Natural killer cell (primary cell): ENCODE results near the gene AP3S2. TPM values are rescaled to one million over a fixed set of nuclear protein-coding genes. Genes with fewer than 3 reads are reported as not detected.
"Not testable (repeated sequence)": the region's sequence is repeated elsewhere in the genome, so short reads cannot be mapped to it uniquely, and the experiment has no call there.

ENCODE experiments used
- ATAC-seq, 3 donors: fragments of 150-1000 bp in 2 of 3; fragments of 200-7000 bp in 1 of 3; cut with Tn5 transposase; 1 replicate in 1 of 3; 2 replicates in 2 of 3; pipeline ENCODE4 v1.10.0; 2021; ENCODE audit warnings: mild to moderate bottlenecking in 2 of 3, moderate library complexity in 2 of 3
- DNase-seq, 2 donors: peaks; one replicate each; pipeline versions ENCODE4 v3.0.0 to v3.0.0-alpha.2; 2013 to 2021; ENCODE audit warnings: mixed read lengths in 1 of 2
- H3K27ac ChIP-seq: one replicate; pipeline ENCODE4 v1.5.1; 2013; ENCODE audit warnings: mild to moderate bottlenecking, low read length
- H3K27me3 ChIP-seq: one replicate; pipeline ENCODE4 v1.6.1; 2013; ENCODE audit warnings: low read length; ENCODE audit not compliant: control insufficient read depth, insufficient read depth
- H3K36me3 ChIP-seq: one replicate; pipeline ENCODE4 v1.6.1; 2013; ENCODE audit warnings: low read length; ENCODE audit not compliant: control insufficient read depth, insufficient read depth
- H3K4me1 ChIP-seq: one replicate; pipeline ENCODE4 v1.6.1; 2013; ENCODE audit warnings: low read length; ENCODE audit not compliant: control insufficient read depth, insufficient read depth
- H3K4me3 ChIP-seq: one replicate; pipeline ENCODE4 v1.5.1; 2013; ENCODE audit warnings: low read length
- H3K9me3 ChIP-seq: one replicate; pipeline ENCODE4 v1.6.1; 2013; ENCODE audit warnings: low read length; ENCODE audit not compliant: control insufficient read depth, insufficient read depth
- H3K27ac Mint-ChIP-seq, 2 donors: one replicate each; pipeline ENCODE4 v1.8.0; 2022; ENCODE audit warnings: mild to moderate bottlenecking in 2 of 2, mixed read lengths in 2 of 2, moderate library complexity in 1 of 2
- H3K27me3 Mint-ChIP-seq, 2 donors: one replicate each; pipeline ENCODE4 v1.8.0; 2022; ENCODE audit warnings: low read depth in 2 of 2, mixed read lengths in 2 of 2
- H3K36me3 Mint-ChIP-seq: one replicate; pipeline ENCODE4 v1.8.0; 2022; ENCODE audit warnings: mixed read lengths
- H3K4me1 Mint-ChIP-seq, 2 donors: one replicate each; pipeline ENCODE4 v1.8.0; 2022; ENCODE audit warnings: mixed read lengths in 2 of 2
- H3K4me3 Mint-ChIP-seq: one replicate; pipeline ENCODE4 v1.8.0; 2022; ENCODE audit warnings: mild to moderate bottlenecking, moderate library complexity, mixed read lengths
- H3K9me3 Mint-ChIP-seq, 2 donors: one replicate each; pipeline ENCODE4 v1.8.0; 2022; ENCODE audit warnings: mixed read lengths in 2 of 2
- WGBS: methylation state at CpG from one replicate; pipeline ENCODE4 v1.1.7; 2013; ENCODE audit warnings: missing lambda C conversion rate; ENCODE audit not compliant: insufficient coverage; 5-methylcytosine and 5-hydroxymethylcytosine counted together
- intact Hi-C: fragments of 100-400 bp; cut with micrococcal nuclease; formaldehyde crosslinking; loops from one replicate; pipeline ENCODE4 v1.14.2; 2022
- total RNA-seq, 4 donors: library from RNA; stranded (reverse); fragments of 120-200 nt in 1 of 4; gene quantifications; one replicate each; pipeline versions ENCODE4 v1.2.3 to v1.2.4, GENCODE V29; 2013 to 2022
- TF ChIP-seq, protein P1 (sequence below): fragments of 200-600 bp; IDR thresholded peaks from one replicate; pipeline ENCODE4 v1.8.0; 2022; ENCODE audit warnings: antibody characterized with exemption

The AP3S2 gene
- 10 to 100 TPM; 28.4 to 38.2 (median 36.8) TPM for total RNA-seq
- total RNA-seq (2013), result 40.1 TPM

GRCh38 chr15:89893696-89894447 is at the start of gene AP3S2:
Gene AP3S2 (minus strand): TSS chr15:89893994. CDS start chr15:89893949, 45 bp downstream.
- Mint-ChIP-seq H3K4me3 (peak within 1 kb of the TSS; percentile 99), H3K36me3 (no peaks in the 10 kb centered on the region), H3K27ac (peak within 1 kb of the TSS; percentile 94 to 98), H3K27me3 (no peaks in the 10 kb centered on the region), H3K4me1 (peaks cover 34 to 35% of the 10 kb centered on the region in 2 donors), H3K9me3 (no peaks in the 10 kb centered on the region)
- intact Hi-C loops, result loop anchor here (1.0 to 2.0 kb wide), 2 partner anchors 42 to 177 kb away; no protein-coding TSS in a partner anchor
- no peaks in the 10 kb centered on the region for H3K27me3 ChIP-seq
- WGBS, result under 1% methylated on average over 62 of the region's 62 CpGs
- DNase-seq (peak; percentile 86 to 94), ATAC-seq (peak; percentile 95 to 98 (median 97))
- H3K9me3 ChIP-seq, result no peaks in the 10 kb centered on the region
- peak within 1 kb of the TSS; percentile 86 for H3K27ac ChIP-seq
- TF ChIP-seq, protein P1, sequence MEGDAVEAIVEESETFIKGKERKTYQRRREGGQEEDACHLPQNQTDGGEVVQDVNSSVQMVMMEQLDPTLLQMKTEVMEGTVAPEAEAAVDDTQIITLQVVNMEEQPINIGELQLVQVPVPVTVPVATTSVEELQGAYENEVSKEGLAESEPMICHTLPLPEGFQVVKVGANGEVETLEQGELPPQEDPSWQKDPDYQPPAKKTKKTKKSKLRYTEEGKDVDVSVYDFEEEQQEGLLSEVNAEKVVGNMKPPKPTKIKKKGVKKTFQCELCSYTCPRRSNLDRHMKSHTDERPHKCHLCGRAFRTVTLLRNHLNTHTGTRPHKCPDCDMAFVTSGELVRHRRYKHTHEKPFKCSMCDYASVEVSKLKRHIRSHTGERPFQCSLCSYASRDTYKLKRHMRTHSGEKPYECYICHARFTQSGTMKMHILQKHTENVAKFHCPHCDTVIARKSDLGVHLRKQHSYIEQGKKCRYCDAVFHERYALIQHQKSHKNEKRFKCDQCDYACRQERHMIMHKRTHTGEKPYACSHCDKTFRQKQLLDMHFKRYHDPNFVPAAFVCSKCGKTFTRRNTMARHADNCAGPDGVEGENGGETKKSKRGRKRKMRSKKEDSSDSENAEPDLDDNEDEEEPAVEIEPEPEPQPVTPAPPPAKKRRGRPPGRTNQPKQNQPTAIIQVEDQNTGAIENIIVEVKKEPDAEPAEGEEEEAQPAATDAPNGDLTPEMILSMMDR, result no peak
- H3K4me3 ChIP-seq, result peak within 1 kb of the TSS; percentile 84
- peaks cover 15% of the 10 kb centered on the region for H3K4me1 ChIP-seq
- H3K36me3 ChIP-seq, result peaks cover 1% of the 10 kb centered on the region

DNA sequence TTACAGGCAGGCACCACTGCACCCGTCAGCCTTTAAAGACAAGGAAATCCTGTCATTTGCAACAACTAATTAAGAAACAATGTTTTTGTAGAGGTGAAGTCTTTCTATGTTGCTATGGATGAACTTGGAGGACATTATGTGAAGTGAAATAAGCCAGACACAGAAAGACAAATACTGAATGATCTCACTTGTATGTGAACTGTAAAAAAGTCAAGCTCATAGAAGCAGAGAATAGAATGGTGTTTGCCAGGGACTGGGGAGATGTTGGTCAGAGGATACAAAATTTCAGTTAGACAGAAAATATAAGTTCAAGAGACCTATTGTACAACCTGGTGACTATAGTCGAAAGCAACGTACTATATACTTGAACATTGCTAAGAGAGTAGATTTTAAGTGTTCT is 46.1 kb upstream of the AP3S2 start:
- peak overlapping the region in 1 of 2 donors; percentile 25 for H3K27ac Mint-ChIP-seq
- 100% methylated on average over 2 of the region's 3 CpGs for WGBS
- no peak overlapping the region for H3K27ac ChIP-seq
- intact Hi-C loops, result no loop called here
- ATAC-seq (no peak), DNase-seq (no peak)
- peaks cover 31% of the 10 kb centered on the region in 2 donors for H3K4me1 Mint-ChIP-seq
- no peaks in the 10 kb centered on the region for H3K27me3 Mint-ChIP-seq
- H3K36me3 ChIP-seq, result no peaks in the 10 kb centered on the region
- TF ChIP-seq, protein P1, result no peak
- no peak overlapping the region for H3K4me3 ChIP-seq
- H3K9me3 Mint-ChIP-seq, result no peaks in the 10 kb centered on the region
- H3K36me3 Mint-ChIP-seq, result no peaks in the 10 kb centered on the region
- no peak overlapping the region for H3K4me3 Mint-ChIP-seq
- no peaks in the 10 kb centered on the region for H3K27me3 ChIP-seq
- peaks cover 25% of the 10 kb centered on the region for H3K4me1 ChIP-seq
- no peaks in the 10 kb centered on the region for H3K9me3 ChIP-seq

DNA sequence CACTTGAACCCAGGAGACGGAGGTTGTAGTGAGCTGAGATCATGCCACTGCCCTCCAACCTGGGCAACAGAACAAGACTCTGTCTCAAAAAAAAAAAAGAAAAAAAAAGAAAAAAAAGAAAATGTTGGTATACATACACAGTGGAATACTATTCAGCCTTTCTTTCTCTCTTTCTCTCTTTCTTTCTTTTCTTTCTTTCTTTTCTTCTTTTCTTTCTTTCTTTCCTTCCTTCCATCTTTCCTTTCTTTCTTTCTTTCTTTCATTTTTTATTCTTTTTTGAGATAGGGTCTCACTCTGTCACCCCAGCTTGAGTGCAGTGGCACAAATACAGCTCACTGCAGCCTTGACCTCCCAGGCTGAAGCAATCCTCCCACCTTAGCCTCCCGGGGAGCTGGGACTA is 45.6 kb upstream of the AP3S2 start:
- H3K27me3 ChIP-seq, H3K4me3 Mint-ChIP-seq, H3K9me3 Mint-ChIP-seq, H3K9me3 ChIP-seq, DNase-seq, intact Hi-C loops, H3K36me3 ChIP-seq, ATAC-seq, H3K4me3 ChIP-seq, H3K36me3 Mint-ChIP-seq, H3K27ac ChIP-seq, H3K27me3 Mint-ChIP-seq: not testable (repeated sequence)
- H3K4me1 ChIP-seq, result peaks cover 25% of the 10 kb centered on the region
- Mint-ChIP-seq H3K27ac (peak overlapping the region in 1 of 2 donors; percentile 25), H3K4me1 (peaks cover 31% of the 10 kb centered on the region in 2 donors)
- WGBS, result 100% methylated on average over 2 of the region's 2 CpGs

DNA sequence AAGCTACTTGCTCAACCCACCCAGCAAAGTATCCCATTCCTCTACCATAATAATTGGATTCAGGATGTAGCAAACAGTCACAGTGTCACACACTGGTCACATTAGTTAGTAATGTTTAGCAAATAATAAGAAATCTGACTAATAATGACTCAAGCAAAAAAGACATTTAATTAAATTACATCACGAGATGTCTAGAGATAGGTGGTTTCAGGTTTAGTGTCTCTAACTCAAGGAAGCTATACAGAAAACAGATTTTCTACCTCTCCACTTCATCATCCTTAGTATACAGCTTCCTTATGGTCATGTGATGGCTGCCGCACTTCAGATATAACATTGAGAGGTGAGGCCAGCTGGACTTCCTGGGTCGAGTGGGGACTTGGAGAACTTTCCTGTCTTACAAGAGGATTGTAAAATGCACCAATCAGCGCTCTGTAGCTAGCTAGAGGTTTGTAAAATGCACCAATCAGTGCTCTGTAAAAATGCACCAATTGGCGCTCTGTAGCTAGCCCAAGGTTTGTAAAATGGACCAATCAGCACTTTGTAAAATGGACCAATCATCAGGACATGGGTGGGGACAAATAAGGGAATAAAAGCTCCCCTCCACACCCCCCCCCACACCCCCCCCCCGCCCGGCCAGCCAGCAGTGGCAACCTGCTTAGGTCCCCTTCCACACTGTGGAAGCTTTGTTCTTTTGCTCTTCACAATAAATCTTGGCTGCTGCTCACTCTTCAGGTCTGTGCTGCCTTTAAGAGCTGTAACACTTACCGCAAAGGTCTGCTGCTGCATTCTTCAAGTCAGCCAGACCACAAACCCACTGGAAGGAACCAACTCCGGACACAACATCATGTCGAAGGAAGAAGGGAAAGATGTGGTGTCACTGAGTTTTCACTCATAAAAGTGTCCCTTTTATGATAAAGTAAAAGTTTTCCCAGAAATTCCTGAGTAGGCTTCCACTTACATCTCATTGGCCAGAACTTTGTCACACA is 43.9 kb upstream of the AP3S2 start:
- no peak for DNase-seq
- peaks cover 25% of the 10 kb centered on the region for H3K4me1 ChIP-seq
- no peak for ATAC-seq
- no peaks in the 10 kb centered on the region for H3K27me3 Mint-ChIP-seq
- H3K4me3 Mint-ChIP-seq, result peak overlapping the region; percentile 56
- TF ChIP-seq, protein P1, result no peak
- peak overlapping the region; percentile 66 for H3K27ac ChIP-seq
- no peaks in the 10 kb centered on the region for H3K9me3 Mint-ChIP-seq
- H3K36me3 ChIP-seq, result no peaks in the 10 kb centered on the region
- no peaks in the 10 kb centered on the region for H3K27me3 ChIP-seq
- H3K36me3 Mint-ChIP-seq, result no peaks in the 10 kb centered on the region
- peaks cover 31% of the 10 kb centered on the region in 2 donors for H3K4me1 Mint-ChIP-seq
- H3K27ac Mint-ChIP-seq, result peak overlapping the region; percentile 72 to 85
- no peak overlapping the region for H3K4me3 ChIP-seq
- H3K9me3 ChIP-seq, result no peaks in the 10 kb centered on the region
- intact Hi-C loops, result no loop called here
- WGBS, result 51% methylated on average over 7 of the region's 10 CpGs
